ENCODE results near the gene TRAPPC12.
A peak's percentile ranks its signal among the peaks of the same experiment; 100 is the strongest.
"Not testable (repeated sequence)": the region's sequence is repeated elsewhere in the genome, so short reads cannot be mapped to it uniquely, and the experiment has no call there.

TRAPPC12 gene

GRCh38 chr2:3491716-3492474 is 112.4 kb downstream of the TRAPPC12 start:
- TF ChIP-seq Cebpa-rat (IDR thresholded peaks at IDR 0.05) = no peak
- H3K27ac ChIP-seq = no peak overlapping the region
- peak overlapping the region; percentile 86 for H3K4me2 ChIP-seq

DNA sequence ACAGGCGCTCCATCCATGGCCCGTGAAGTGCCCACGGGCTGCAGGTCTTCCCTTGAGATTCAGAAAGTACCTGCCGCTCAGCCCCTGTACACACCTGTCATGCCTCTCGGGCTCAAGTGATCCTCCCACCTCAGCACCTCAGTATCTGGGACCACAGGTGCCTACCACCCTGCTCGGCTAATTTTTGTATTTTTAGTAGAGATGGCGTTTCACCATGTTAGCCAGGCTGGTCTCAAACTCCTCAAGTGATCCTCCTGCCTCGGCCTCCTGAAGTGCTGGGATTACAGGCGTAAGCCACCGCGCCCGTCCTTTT is 112.9 kb downstream of the TRAPPC12 start:
- not testable (repeated sequence) for H3K4me2 ChIP-seq, H3K9me3 ChIP-seq, H3K9ac ChIP-seq, H3K4me3 ChIP-seq, H3K27me3 ChIP-seq, H4K20me1 ChIP-seq, H3K27ac ChIP-seq
- peaks cover 49% of the 10 kb centered on the region for H3K4me1 ChIP-seq
- peaks cover 24% of the 10 kb centered on the region for H3K36me3 ChIP-seq

More at GRCh38 chr2:3491716-3492474, 112.4 kb downstream of the TRAPPC12 start:
- peaks cover 55% of the 10 kb centered on the region for H3K4me1 ChIP-seq
- H3K9me3 ChIP-seq = no peaks in the 10 kb centered on the region
- peaks cover 18% of the 10 kb centered on the region for H3K36me3 ChIP-seq
- H3K4me3 ChIP-seq = no peak overlapping the region
- H4K20me1 ChIP-seq = no peaks in the 10 kb centered on the region
- no peaks in the 10 kb centered on the region for H3K27me3 ChIP-seq
- H3K9ac ChIP-seq = no peak overlapping the region

DNA sequence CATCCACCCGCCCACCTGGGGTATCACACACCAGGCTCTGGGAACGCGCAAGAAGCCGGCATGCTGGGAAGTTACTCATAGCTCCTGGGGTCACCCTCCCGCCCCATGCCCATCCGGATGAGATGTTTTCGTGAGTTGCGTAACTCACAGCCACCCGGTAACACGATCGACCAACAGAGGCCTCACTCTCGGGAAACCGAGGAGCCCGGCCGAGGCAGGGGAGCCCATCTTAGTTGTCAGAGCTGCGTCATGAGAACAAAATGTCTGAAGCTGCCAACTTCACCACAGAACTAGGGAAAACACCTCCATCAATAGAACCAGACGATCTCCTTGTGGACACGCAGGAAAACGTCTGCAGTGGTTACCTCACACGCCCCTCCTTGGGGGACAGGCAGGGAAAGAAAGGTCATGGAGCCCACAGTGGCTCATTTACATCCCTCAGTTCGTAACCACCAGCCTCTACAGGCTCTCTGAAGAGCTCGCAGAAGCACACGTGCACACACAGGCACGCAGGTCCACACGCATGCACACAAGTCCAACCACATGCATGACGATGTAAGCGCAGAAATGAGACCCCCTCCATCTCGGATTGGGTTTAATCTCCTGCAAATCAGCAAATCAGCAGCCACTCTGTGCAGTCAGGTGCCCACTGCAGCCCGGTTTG is 113.6 kb downstream of the TRAPPC12 start:
- H3K4me1 ChIP-seq = peaks cover 43% of the 10 kb centered on the region
- no peak overlapping the region for H3K9ac ChIP-seq
- H3K4me2 ChIP-seq = no peak overlapping the region
- H3K27me3 ChIP-seq = no peaks in the 10 kb centered on the region
- no peak overlapping the region for H3K4me3 ChIP-seq
- no peak overlapping the region for H3K27ac ChIP-seq
- H3K9me3 ChIP-seq = no peaks in the 10 kb centered on the region
- H4K20me1 ChIP-seq = no peaks in the 10 kb centered on the region
- H3K36me3 ChIP-seq = peaks cover 29% of the 10 kb centered on the region
- TF ChIP-seq Cebpa-rat (IDR thresholded peaks at IDR 0.05) = 0 out of 2 replicates have a peak, but pooled peaks have one; percentile 46

DNA sequence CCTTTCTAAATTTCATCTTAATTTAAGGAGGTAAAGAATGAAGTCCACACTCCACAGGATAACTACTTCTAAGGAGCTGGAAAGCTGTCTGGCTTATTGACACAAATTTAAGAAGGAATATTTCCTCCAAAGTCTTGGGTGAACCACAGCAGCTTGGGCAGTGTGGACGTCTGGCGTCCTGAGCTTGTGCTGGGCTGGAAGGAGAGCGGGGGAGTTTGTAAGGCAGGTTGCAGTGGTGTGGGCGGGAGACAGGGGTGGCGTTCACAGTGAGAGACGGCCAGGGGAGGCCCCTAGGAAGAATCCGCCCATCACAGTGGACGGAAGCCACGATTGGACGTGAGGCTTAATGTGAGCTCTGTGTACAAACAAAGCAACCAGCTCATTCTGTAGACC is 114.1 kb downstream of the TRAPPC12 start:
- no peaks in the 10 kb centered on the region for H3K9me3 ChIP-seq
- H3K36me3 ChIP-seq = peaks cover 33% of the 10 kb centered on the region
- H3K27me3 ChIP-seq = no peaks in the 10 kb centered on the region
- no peak overlapping the region for H3K9ac ChIP-seq
- no peak overlapping the region for H3K4me2 ChIP-seq
- H3K4me1 ChIP-seq = peaks cover 37% of the 10 kb centered on the region
- no peak overlapping the region for H3K27ac ChIP-seq
- H3K4me3 ChIP-seq = no peak overlapping the region
- no peaks in the 10 kb centered on the region for H4K20me1 ChIP-seq
- no peak for TF ChIP-seq Cebpa-rat (IDR thresholded peaks at IDR 0.05)

DNA sequence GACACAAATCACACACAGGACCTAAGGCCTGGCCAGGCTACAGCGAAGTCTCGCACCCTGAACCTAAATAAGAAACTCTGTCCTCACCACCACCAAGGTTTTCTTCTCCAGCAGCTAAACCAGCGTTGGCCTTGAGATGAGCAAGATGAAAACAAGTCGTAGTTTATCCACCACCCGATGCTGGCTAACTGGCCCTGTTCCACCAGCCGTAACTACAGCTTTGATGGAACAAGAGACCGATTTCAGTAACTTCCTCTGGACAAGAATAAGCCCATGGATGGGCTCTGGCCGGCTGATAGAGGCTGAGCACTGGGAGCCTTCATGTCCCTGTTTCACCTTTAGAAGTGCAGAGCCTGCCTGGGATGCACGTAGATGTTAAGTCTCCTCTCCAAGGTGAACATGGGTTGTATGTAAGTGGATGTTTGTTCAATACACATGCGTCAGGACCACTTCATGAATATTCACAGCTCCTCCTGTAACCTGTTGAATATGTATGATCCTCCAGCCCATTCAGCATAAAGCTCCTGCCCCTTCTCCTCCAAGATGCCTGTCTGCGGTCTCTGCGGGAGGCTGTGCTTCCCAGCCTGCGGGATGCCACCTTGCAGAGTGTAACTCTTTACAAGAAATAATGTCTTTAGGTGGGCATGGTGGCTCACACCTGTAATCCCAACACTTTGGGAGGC is 115.6 kb downstream of the TRAPPC12 start:
- H3K9ac ChIP-seq = no peak overlapping the region
- no peak for TF ChIP-seq Cebpa-rat (IDR thresholded peaks at IDR 0.05)
- peaks cover 48% of the 10 kb centered on the region for H3K36me3 ChIP-seq
- H3K4me3 ChIP-seq = no peak overlapping the region
- H3K4me1 ChIP-seq = peaks cover 22% of the 10 kb centered on the region
- no peak overlapping the region for H3K27ac ChIP-seq
- H3K27me3 ChIP-seq = no peaks in the 10 kb centered on the region
- H4K20me1 ChIP-seq = no peaks in the 10 kb centered on the region
- no peaks in the 10 kb centered on the region for H3K9me3 ChIP-seq
- no peak overlapping the region for H3K4me2 ChIP-seq

DNA sequence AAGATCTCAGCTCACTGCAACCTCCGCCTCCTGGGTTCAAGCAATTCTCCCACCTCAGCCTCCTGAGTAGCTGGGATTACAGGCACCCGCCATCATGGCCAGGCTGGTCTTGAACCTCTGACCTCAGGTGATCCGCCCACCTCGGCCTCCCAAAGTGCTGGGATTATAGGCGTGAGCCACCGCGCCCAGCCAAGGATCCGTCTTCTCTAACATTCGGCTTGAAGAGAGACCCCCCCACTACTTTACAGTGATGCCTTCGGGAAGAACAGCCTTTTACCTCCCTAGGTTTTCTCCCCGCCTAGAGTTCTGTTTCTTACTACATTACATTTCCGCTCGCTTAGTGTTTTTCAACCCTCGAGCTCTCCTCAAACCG is 117.2 kb downstream of the TRAPPC12 start:
- peaks cover 64% of the 10 kb centered on the region for H3K36me3 ChIP-seq
- not testable (repeated sequence) for H4K20me1 ChIP-seq

GRCh38 chr2:3498783-3499394 is 119.4 kb downstream of the TRAPPC12 start:
- no peak for TF ChIP-seq Cebpa-rat (IDR thresholded peaks at IDR 0.05)
- Histone ChIP-seq H3K36me3 (peaks cover 77% of the 10 kb centered on the region), H3K4me2 (no peak overlapping the region), H3K9ac (no peak overlapping the region), H3K27ac (no peak overlapping the region), H3K9me3 (no peaks in the 10 kb centered on the region), H3K27me3 (no peaks in the 10 kb centered on the region), H3K4me3 (no peak overlapping the region), H3K4me1 (no peaks in the 10 kb centered on the region), H4K20me1 (no peaks in the 10 kb centered on the region)

More for the DNA sequence above, 117.2 kb downstream of the TRAPPC12 start:
- not testable (repeated sequence) for H3K4me3 ChIP-seq, H3K9me3 ChIP-seq, H3K4me1 ChIP-seq, H3K9ac ChIP-seq, H3K27ac ChIP-seq, H3K27me3 ChIP-seq, H3K4me2 ChIP-seq

DNA sequence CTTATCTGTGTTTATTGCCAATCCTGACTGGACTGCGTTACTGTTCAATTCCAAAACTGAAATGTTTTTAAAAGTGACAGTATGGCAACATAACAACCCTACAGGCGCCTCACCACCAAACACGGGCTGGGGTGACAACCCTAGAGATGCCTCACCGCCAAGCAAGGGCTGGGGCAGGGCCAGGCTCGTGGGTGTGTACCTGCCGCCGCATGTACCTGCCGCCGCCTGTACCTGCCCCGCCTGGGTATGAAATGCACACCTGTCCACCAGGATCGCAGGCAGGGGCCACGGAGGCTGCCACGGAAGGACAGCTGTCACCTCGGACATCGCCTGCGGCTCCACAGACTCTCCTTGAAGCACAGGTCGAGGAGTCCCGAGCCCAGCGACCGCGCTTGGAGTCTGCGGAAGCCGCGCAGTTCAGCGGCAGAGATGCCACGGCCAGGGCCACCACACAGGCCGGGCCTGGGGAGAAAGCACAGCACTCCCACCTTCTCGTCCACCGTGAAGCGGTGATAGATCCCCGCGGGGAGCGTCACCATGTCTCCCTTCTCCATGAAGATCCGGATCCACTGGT is 120.9 kb downstream of the TRAPPC12 start:
- Histone ChIP-seq H3K27ac (no peak overlapping the region), H4K20me1 (no peaks in the 10 kb centered on the region), H3K4me1 (no peaks in the 10 kb centered on the region), H3K9me3 (no peaks in the 10 kb centered on the region), H3K4me3 (no peak overlapping the region), H3K4me2 (no peak overlapping the region), H3K9ac (no peak overlapping the region), H3K36me3 (peaks cover 86% of the 10 kb centered on the region), H3K27me3 (no peaks in the 10 kb centered on the region)
- TF ChIP-seq Cebpa-rat (IDR thresholded peaks at IDR 0.05) = no peak

GRCh38 chr2:3503046-3503445 is 123.6 kb downstream of the TRAPPC12 start:
- Histone ChIP-seq H3K36me3 (peaks cover 82% of the 10 kb centered on the region), H3K4me1 (no peaks in the 10 kb centered on the region), H3K4me3 (no peak overlapping the region), H3K9me3 (no peaks in the 10 kb centered on the region), H3K9ac (no peak overlapping the region), H3K27ac (no peak overlapping the region), H4K20me1 (no peaks in the 10 kb centered on the region), H3K4me2 (no peak overlapping the region), H3K27me3 (no peaks in the 10 kb centered on the region)
- TF ChIP-seq Cebpa-rat (IDR thresholded peaks at IDR 0.05) = no peak

DNA sequence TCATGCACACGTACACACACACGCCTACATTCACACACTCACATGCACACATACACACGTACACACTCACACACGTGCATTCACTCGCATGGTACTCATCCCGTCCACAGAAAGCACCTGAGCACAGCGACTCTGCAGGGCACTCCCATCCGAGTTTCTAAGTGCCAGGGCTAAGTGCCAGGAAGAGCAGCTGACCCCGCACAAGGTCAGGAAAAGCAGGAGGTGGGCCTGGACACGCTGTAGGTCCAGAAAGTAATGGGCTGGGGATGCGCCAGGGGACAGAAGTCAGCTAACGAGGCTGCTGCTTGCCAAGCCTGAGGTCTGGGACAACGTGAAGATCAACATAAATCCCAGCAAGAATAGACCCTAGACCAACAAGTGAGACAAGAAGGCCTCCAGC is 124.0 kb downstream of the TRAPPC12 start:
- Histone ChIP-seq H3K4me1 (no peaks in the 10 kb centered on the region), H3K9ac (no peak overlapping the region), H3K4me2 (no peak overlapping the region), H4K20me1 (no peaks in the 10 kb centered on the region), H3K36me3 (peaks cover 82% of the 10 kb centered on the region), H3K9me3 (no peaks in the 10 kb centered on the region), H3K4me3 (no peak overlapping the region), H3K27ac (no peak overlapping the region), H3K27me3 (no peaks in the 10 kb centered on the region)
- TF ChIP-seq Cebpa-rat (IDR thresholded peaks at IDR 0.05) = no peak
